K562 (cell line): Measurements from ENCODE around the gene NBEAL1. TPM values are rescaled to one million over a fixed set of nuclear protein-coding genes. Genes with fewer than 3 reads are reported as not detected.

Source experiments
- HBP1 ChIP-seq: fragments of 450-650 bp; formaldehyde crosslinking; IDR thresholded peaks from 2 replicates; pipeline ENCODE4 v1.4.0; 2022; ENCODE audit warnings: missing genetic modification characterization
- HDAC3 ChIP-seq: fragments of 450-650 bp; IDR thresholded peaks from 2 replicates; pipeline ENCODE4 v1.6.1; 2018; ENCODE audit warnings: borderline replicate concordance, mild to moderate bottlenecking, moderate library complexity; ENCODE audit not compliant: partially characterized antibody
- JUN ChIP-seq, 2 experiments: sonication (generic) in 1 of 2; formaldehyde crosslinking in 1 of 2; IDR thresholded peaks; 2 replicates each; pipeline versions ENCODE4 v1.6.1 to v1.8.0; 2012 to 2022; ENCODE audit warnings: borderline replicate concordance in 2 of 2, mild to moderate bottlenecking in 2 of 2, improper control_type of control experiment in 1 of 2, low read depth in 1 of 2, low read length in 1 of 2, missing genetic modification reagents in 1 of 2
- MTA2 ChIP-seq: fragments of 450-650 bp; IDR thresholded peaks from 2 replicates; pipeline ENCODE4 v1.6.1; 2016; ENCODE audit warnings: low read depth
- MYNN ChIP-seq, 2 experiments: sonication (generic); formaldehyde crosslinking in 1 of 2; IDR thresholded peaks; 2 replicates each; pipeline versions ENCODE4 v1.5.0 to v1.6.1; 2016 to 2020; ENCODE audit warnings: antibody characterized with exemption in 1 of 2, missing genetic modification reagents in 1 of 2
- NCOR1 ChIP-seq: fragments of 450-650 bp; IDR thresholded peaks from 2 replicates; pipeline ENCODE4 v1.6.1; 2016; ENCODE audit warnings: mild to moderate bottlenecking, moderate library complexity
- RBFOX2 ChIP-seq: fragments of 200-400 bp; formaldehyde crosslinking; IDR thresholded peaks from 2 replicates; pipeline ENCODE4 v1.6.1; 2017; ENCODE audit warnings: low read depth, mild to moderate bottlenecking, low read length, moderate library complexity
- RFX7 ChIP-seq: fragments of 250-450 bp; sonication (Bioruptor Pico); IDR thresholded peaks from 2 replicates; pipeline ENCODE4 v1.5.1; 2021; ENCODE audit warnings: mild to moderate bottlenecking
- STAT5A ChIP-seq: IDR thresholded peaks from 2 replicates; pipeline ENCODE4 v1.6.1; 2012; ENCODE audit warnings: low read length, inconsistent platforms, borderline replicate concordance
- TCF7 ChIP-seq: sonication (generic); IDR thresholded peaks from 2 replicates; pipeline ENCODE4 v1.6.1; 2016; ENCODE audit warnings: antibody characterized with exemption, borderline replicate concordance
- XRCC5 ChIP-seq: fragments of 200-400 bp; formaldehyde crosslinking; IDR thresholded peaks from 2 replicates; pipeline ENCODE4 v1.6.1; 2017; ENCODE audit warnings: low read depth, mild to moderate bottlenecking, low read length
- ZBTB40 ChIP-seq, 2 experiments: fragments of 450-650 bp in 1 of 2; sonication (generic) in 1 of 2; formaldehyde crosslinking in 1 of 2; IDR thresholded peaks; 2 replicates each; pipeline versions ENCODE4 v1.7.1 to v1.9.0; 2016 to 2022; ENCODE audit warnings: inconsistent platforms in 1 of 2, mild to moderate bottlenecking in 1 of 2, missing genetic modification reagents in 1 of 2
- ZBTB9 ChIP-seq: fragments of 450-650 bp; formaldehyde crosslinking; IDR thresholded peaks from 2 replicates; pipeline ENCODE4 v1.4.0; 2020; ENCODE audit warnings: mild to moderate bottlenecking, moderate library complexity
- ZNF3 ChIP-seq: fragments of 250-450 bp; sonication (Bioruptor Pico); IDR thresholded peaks from 2 replicates; pipeline ENCODE4 v1.5.0; 2021; ENCODE audit warnings: mild to moderate bottlenecking, moderate library complexity
- ZNF436 ChIP-seq: fragments of 250-450, 450-650 bp; sonication (Bioruptor Pico); formaldehyde crosslinking; IDR thresholded peaks from 2 replicates; pipeline ENCODE4 v1.7.0; 2020; ENCODE audit warnings: mild to moderate bottlenecking
- ZNF507 ChIP-seq: conservative IDR thresholded peaks from 2 replicates; pipeline ENCODE4 v1.6.1; 2017; ENCODE audit warnings: missing genetic modification characterization, missing compliant biosample characterization
- polyA plus RNA-seq, 8 experiments: library from polyadenylated mRNA; depleted of rRNA in 4 of 8; stranded (reverse) in 5 of 8; unstranded in 3 of 8; fragments of >200 nt; fragmentation: Nextera tagmentation in 2 of 8; fragmentation: Illumina TruSeq in 1 of 8; extraction: Ambion mirVana in 2 of 8; extraction: Trizol in 1 of 8; gene quantifications; 2 replicates each; pipeline versions ENCODE4 v1.2.1 to v1.2.3, GENCODE V29; 2011 to 2014; ENCODE audit warnings: inconsistent platforms in 1 of 8, missing spikeins in 1 of 8
- total RNA-seq, 7 experiments: library from RNA; depleted of rRNA in 6 of 7; stranded (reverse); fragments of >200 nt in 6 of 7; fragmentation: Illumina TruSeq in 2 of 7; extraction: Trizol in 2 of 7; gene quantifications; 2 replicates each; pipeline versions ENCODE4 v1.2.1 to v1.2.3, GENCODE V29; 2011 to 2021; ENCODE audit warnings: low replicate concordance in 1 of 7

NBEAL1 gene
- total and polyA plus RNA-seq, 9 of the 15 experiments (the other 6 are each of a cell fraction or from before 2014, with no cell fraction given) = 2.1 to 13.5 (median 7.3) TPM

GRCh38 chr2:202965810-202966460 lies 48.7 kb upstream of the NBEAL1 start (continued):
- TF ChIP-seq HDAC3 = no peak
- TF ChIP-seq RFX7 (CRISPR knock-in tag) = no peak
- TF ChIP-seq RBFOX2 = no peak
- TF ChIP-seq MTA2 = no peak
- TF ChIP-seq XRCC5 = no peak
- no peak for TF ChIP-seq HBP1 (CRISPR knock-in tag)
- 0 out of 2 replicates have a peak, but pooled peaks have one; percentile 55 for TF ChIP-seq JUN (IDR thresholded peaks at IDR 0.05; ENCODE audit: borderline replicate concordance, low read depth, low read length)
- TF ChIP-seq JUN (CRISPR knock-in tag; IDR thresholded peaks at IDR 0.05; ENCODE audit: borderline replicate concordance) = no peak
- no peak for TF ChIP-seq ZBTB9
- no peak for TF ChIP-seq TCF7
- no peak; the same call in 1 of the 2 replicates for TF ChIP-seq NCOR1
- TF ChIP-seq ZNF436 (CRISPR knock-in tag) = no peak
- TF ChIP-seq STAT5A = no peak
- TF ChIP-seq ZNF3 = no peak
- TF ChIP-seq ZBTB40 (IDR thresholded peaks at IDR 0.05) = no peak
- no peak for TF ChIP-seq ZBTB40 (CRISPR knock-in tag; IDR thresholded peaks at IDR 0.05)
- no peak for TF ChIP-seq ZNF507
- no peak for TF ChIP-seq MYNN (IDR thresholded peaks at IDR 0.05)
- TF ChIP-seq MYNN (CRISPR knock-in tag; IDR thresholded peaks at IDR 0.05) = no peak
